Ovary (tissue), 3 donors: ENCODE measurements around the gene BIRC6.

Source experiments
- CTCF ChIP-seq, 3 donors: fragments of 450-650 bp in 2 of 3; fragments of 200-600 bp in 1 of 3; IDR thresholded peaks; one replicate each; pipeline versions ENCODE4 v1.5.1 to v1.8.0; 2016 to 2022; ENCODE audit warnings: antibody characterized with exemption in 3 of 3, mild to moderate bottlenecking in 1 of 3
- EP300 ChIP-seq: sonication (generic); formaldehyde crosslinking; IDR thresholded peaks from one replicate; pipeline ENCODE4 v1.6.1; 2017; ENCODE audit warnings: antibody characterized with exemption
- POLR2A ChIP-seq: fragments of 450-650 bp; IDR thresholded peaks from one replicate; pipeline ENCODE4 v1.6.1; 2017; ENCODE audit warnings: antibody characterized with exemption, mild to moderate bottlenecking, moderate library complexity
- donor health status: DM: no; HTN: no; CAD: no.

GRCh38 chr2:32425719-32426141 is 68.9 kb downstream of the BIRC6 start:
- TF ChIP-seq CTCF (IDR thresholded peaks at IDR 0.05) (no peak), EP300 (no peak), POLR2A (no peak)
